Kidney (tissue), 14 donors: ENCODE results near the gene ABCA7. TPM values are rescaled to one million over a fixed set of nuclear protein-coding genes. Genes with fewer than 3 reads are reported as not detected.

Experiments used
- DNase-seq, 5 donors: peaks; one replicate each; pipeline ENCODE4 v3.0.0-alpha.2; 2013 to 2020
- FAIRE-seq: peaks from 2 replicates; lab custom pipeline; 2012; peaks lifted over from hg19 to GRCh38; lab: Jason Lieb, UNC
- H3K27ac ChIP-seq, 2 donors: one replicate each; pipeline ENCODE4 v1.7.0; 2013; ENCODE audit warnings: low read depth in 2 of 2, low read length in 2 of 2, inconsistent platforms in 1 of 2
- H3K27me3 ChIP-seq: one replicate; pipeline ENCODE4 v1.7.1; 2013; ENCODE audit warnings: low read length, inconsistent platforms; ENCODE audit not compliant: control insufficient read depth, insufficient read depth
- H3K36me3 ChIP-seq, 3 donors: one replicate each; pipeline versions ENCODE4 v1.7.0 to v1.7.1; 2013; ENCODE audit warnings: low read length in 3 of 3, control low read depth in 1 of 3, inconsistent platforms in 1 of 3; ENCODE audit not compliant: insufficient read depth in 3 of 3, control insufficient read depth in 2 of 3
- H3K4me1 ChIP-seq, 3 donors: one replicate each; pipeline versions ENCODE4 v1.7.0 to v1.7.1; 2013; ENCODE audit warnings: low read length in 3 of 3, inconsistent platforms in 1 of 3, low read depth in 1 of 3; ENCODE audit not compliant: control insufficient read depth in 2 of 3, insufficient read depth in 2 of 3
- H3K4me3 ChIP-seq, 3 donors: one replicate each; pipeline versions ENCODE4 v1.7.0 to v1.8.1; 2013; ENCODE audit warnings: low read length in 3 of 3, control low read depth in 1 of 3, inconsistent platforms in 1 of 3
- H3K9ac ChIP-seq, 3 donors: one replicate each; pipeline versions ENCODE4 v1.7.0 to v1.7.1; 2013; ENCODE audit warnings: low read length in 3 of 3, control low read depth in 1 of 3, inconsistent platforms in 1 of 3
- H3K9me3 ChIP-seq, 3 donors: one replicate each; pipeline versions ENCODE4 v1.7.0 to v1.7.1; 2013; ENCODE audit warnings: low read length in 3 of 3, control low read depth in 1 of 3, inconsistent platforms in 1 of 3; ENCODE audit not compliant: control insufficient read depth in 2 of 3, insufficient read depth in 1 of 3
- intact Hi-C: fragments of 100-400 bp; cut with DNase I; formaldehyde crosslinking; loops from one replicate; pipeline ENCODE4 v1.11.1; 2022
- polyA plus RNA-seq: library from polyadenylated mRNA; stranded (reverse); fragments of 350-450 nt; fragmentation: Illumina TruSeq; extraction: RNeasy Lipid Tissue Mini Kit (QIAGEN cat#74804); gene quantifications from one replicate; pipeline ENCODE4 v1.2.3, GENCODE V29; 2014; ENCODE audit warnings: low read depth, low replicate concordance; ENCODE audit not compliant: insufficient read depth
- total RNA-seq: library from RNA; stranded (reverse); fragmentation: NEBNext Ultra II Directional; extraction: Animal tissue kit (Norgen Biotek cat#: 25700); gene quantifications from one replicate; pipeline ENCODE4 v1.2.1, GENCODE V29; 2021
- TF ChIP-seq, protein P1 (sequence below): IDR thresholded peaks from 3 replicates; pipeline ENCODE4 v1.5.1; 2012; ENCODE audit warnings: mild to moderate bottlenecking, moderate library complexity, borderline replicate concordance; ENCODE audit not compliant: insufficient read depth; ENCODE audit errors: extremely low read depth
- donor health status: control.
- donor health status: control.
- donor health status: control.
- donor health status: control.
- donor health status: control.
- donor health status: DM: yes; HTN: yes; CAD: no.
- donor health status: Normal renal cell carcinoma (clear cell type).

The ABCA7 gene
- total and polyA plus RNA-seq, 2 donors from 2014 or later = 11.7 to 20.4 TPM

DNA sequence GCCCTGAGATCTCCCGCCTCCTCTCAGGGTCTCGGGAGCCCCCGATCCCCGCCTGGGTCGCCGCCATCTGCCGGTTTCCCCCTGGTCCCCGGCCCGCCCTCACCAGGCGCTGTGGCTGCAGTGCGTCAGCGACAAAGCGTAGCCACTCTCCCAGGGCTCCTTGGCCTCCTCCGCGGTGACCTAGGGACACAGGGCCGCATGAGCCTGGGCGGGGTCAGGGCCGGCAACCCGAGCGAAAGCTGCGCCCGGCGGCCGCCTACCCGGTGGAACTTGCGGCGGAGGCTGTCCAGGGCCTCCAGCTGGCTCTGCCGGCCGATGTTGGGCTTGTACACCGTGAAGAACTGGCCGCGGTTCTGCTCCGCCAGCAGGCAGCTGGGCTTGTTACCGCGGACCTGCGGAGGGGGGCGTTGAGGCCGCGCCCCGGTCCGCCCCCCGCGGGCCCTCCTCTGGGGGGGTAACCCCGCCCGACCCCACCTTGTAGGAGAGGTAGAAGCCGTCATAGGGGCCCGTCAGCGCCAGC lies 69.2 kb downstream of the ABCA7 start:
- FAIRE-seq = no peak
- H3K36me3 ChIP-seq = peaks cover 0 to 10% (median 2%) of the 10 kb centered on the region in 3 donors
- H3K4me1 ChIP-seq = peaks cover 0 to 16% (median 0%) of the 10 kb centered on the region in 3 donors

DNA sequence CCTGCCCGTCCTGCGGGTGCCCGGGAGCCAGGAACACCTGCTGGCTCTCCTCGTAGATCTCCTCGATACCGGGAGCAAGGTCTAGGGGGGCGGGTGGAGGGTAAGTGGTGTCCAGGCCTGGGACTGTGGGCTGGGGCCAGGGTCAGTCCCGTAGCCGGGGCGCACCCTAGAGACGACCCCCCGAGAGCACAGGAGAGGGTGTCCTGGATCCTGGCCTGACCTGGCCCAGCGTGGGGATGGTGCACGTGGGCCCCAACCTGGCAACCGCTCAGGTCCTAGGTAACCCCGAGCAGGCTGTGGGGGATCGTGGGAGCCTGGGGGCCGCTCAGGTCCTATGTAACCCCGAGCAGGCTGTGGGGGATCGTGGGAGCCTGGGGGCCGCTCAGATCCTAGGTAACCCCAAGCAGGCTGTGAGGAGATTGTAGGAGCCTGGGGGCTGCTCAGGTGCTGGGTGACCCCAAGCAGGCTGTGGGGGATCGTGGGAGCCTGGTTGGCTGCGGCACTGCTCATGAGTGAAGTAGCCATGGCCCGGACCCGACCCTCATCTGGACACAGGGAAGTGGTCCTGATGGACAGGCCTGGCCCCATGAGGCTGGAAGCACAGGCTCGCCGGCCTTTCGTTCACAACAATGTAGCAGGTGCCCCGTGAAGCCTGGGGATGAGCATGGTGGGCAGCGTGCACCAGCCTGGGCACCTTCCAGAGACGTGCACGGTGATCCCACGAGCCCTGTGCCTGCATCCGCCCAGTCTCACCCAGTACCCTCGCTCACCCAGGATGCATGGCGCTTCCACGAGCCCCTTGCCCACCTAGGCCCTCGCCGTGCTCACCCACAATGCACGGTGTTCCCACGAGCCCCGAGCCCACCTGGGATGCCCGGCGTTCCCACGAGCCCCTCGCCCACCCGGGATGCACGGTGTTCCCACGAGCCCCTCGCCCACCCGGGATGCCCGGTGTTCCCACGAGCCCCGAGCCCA lies 70.1 kb downstream of the ABCA7 start:
- intact Hi-C loops = no loop called here
- Histone ChIP-seq H3K27ac (no peak overlapping the region), H3K4me3 (no peak overlapping the region), H3K9ac (no peak overlapping the region), H3K9me3 (no peaks in the 10 kb centered on the region), H3K36me3 (peaks cover 0 to 10% (median 4%) of the 10 kb centered on the region in 3 donors), H3K27me3 (no peaks in the 10 kb centered on the region), H3K4me1 (peaks cover 0 to 16% (median 0%) of the 10 kb centered on the region in 3 donors)
- TF ChIP-seq, protein P1, sequence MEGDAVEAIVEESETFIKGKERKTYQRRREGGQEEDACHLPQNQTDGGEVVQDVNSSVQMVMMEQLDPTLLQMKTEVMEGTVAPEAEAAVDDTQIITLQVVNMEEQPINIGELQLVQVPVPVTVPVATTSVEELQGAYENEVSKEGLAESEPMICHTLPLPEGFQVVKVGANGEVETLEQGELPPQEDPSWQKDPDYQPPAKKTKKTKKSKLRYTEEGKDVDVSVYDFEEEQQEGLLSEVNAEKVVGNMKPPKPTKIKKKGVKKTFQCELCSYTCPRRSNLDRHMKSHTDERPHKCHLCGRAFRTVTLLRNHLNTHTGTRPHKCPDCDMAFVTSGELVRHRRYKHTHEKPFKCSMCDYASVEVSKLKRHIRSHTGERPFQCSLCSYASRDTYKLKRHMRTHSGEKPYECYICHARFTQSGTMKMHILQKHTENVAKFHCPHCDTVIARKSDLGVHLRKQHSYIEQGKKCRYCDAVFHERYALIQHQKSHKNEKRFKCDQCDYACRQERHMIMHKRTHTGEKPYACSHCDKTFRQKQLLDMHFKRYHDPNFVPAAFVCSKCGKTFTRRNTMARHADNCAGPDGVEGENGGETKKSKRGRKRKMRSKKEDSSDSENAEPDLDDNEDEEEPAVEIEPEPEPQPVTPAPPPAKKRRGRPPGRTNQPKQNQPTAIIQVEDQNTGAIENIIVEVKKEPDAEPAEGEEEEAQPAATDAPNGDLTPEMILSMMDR = no peak
- DNase-seq (peak in 1 of 5 donors; percentile 74), FAIRE-seq (no peak)

More for the DNA sequence above, 69.2 kb downstream of the ABCA7 start:
- no peak for DNase-seq
- H3K9me3 ChIP-seq = no peaks in the 10 kb centered on the region
- TF ChIP-seq, protein P1 = no peak
- no peaks in the 10 kb centered on the region for H3K27me3 ChIP-seq
- intact Hi-C loops = no loop called here
- H3K27ac ChIP-seq = no peak overlapping the region
- H3K4me3 ChIP-seq = no peak overlapping the region
- H3K9ac ChIP-seq = no peak overlapping the region

DNA sequence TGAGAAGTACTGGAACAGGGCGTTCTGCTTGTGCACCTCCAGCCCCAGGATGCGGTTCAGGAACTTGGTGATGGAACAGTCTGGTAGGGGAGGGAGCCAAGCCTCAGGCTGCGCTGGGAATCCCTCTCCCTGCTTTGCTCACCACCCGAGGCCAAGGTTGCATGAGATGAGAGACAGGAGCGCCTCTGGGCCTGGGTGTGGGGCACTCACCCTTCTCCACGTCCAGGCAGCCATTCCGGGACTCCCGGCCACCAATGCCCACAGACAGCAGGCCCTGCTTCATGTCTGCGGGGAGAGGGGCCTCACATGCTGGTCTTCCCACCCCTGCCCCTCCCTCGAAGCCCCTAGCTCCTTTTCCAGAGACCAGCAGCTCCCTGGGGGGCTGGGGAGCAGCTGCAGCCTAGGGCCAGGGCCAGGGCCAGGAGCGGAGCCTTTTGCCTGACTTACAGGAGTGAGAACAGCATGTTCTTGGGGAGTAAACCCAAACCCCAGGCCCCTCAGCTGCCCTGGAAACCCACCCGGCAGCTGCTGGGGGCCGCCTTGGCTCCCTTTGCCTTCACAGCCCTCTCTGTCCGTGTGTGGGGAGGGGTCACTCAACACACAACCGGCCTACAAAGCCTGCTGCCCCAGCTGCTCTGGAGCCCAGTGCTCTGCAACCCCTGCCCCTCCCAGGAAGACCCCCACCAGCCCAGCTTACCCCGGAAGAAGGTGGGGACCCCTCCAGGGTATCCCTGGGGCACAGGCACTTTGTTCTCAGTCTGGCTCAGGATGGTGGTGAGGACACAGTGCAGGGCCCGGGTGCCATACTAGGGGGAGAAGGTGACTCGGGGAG lies 71.1 kb downstream of the ABCA7 start:
- intact Hi-C loops = no loop called here
- H3K27ac ChIP-seq = no peak overlapping the region
- DNase-seq (peak in 1 of 5 donors; percentile 66), FAIRE-seq (no peak)
- no peaks in the 10 kb centered on the region for H3K9me3 ChIP-seq
- H3K4me3 ChIP-seq = no peak overlapping the region
- no peak overlapping the region for H3K9ac ChIP-seq
- H3K27me3 ChIP-seq = no peaks in the 10 kb centered on the region
- peaks cover 0 to 10% (median 4%) of the 10 kb centered on the region in 3 donors for H3K36me3 ChIP-seq
- peaks cover 0 to 13% (median 0%) of the 10 kb centered on the region in 3 donors for H3K4me1 ChIP-seq
- TF ChIP-seq, protein P1 = no peak
